Esophagus squamous epithelium (tissue), 5 donors: ENCODE measurements around the gene GPR183. TPM values are rescaled to one million over a fixed set of nuclear protein-coding genes. Genes with fewer than 3 reads are reported as not detected.

ENCODE experiments used
- DNase-seq: peaks from one replicate; lab custom pipeline; 2025; lab: John Stamatoyannopoulos, UW
- H3K27ac ChIP-seq, 4 donors: fragments of 200-600 bp; sonication (generic); one replicate each; pipeline ENCODE4 v1.5.1; 2016 to 2019; ENCODE audit warnings: mild to moderate bottlenecking in 1 of 4
- H3K27me3 ChIP-seq, 4 donors: fragments of 200-600 bp; sonication (generic); 1 replicate in 3 of 4; 2 replicates in 1 of 4; pipeline versions ENCODE4 v1.5.1 to v1.6.0; 2017 to 2021; ENCODE audit warnings: antibody characterized with exemption in 1 of 4
- H3K36me3 ChIP-seq, 3 donors: fragments of 200-600 bp; sonication (generic); one replicate each; pipeline ENCODE4 v1.5.1; 2016 to 2019
- H3K4me1 ChIP-seq, 3 donors: fragments of 200-600 bp; sonication (generic); one replicate each; pipeline ENCODE4 v1.5.1; 2017 to 2019
- H3K4me3 ChIP-seq, 4 donors: fragments of 200-600 bp; sonication (generic); 1 replicate in 3 of 4; 2 replicates in 1 of 4; pipeline ENCODE4 v1.5.1; 2016 to 2019; ENCODE audit warnings: mild to moderate bottlenecking in 2 of 4, moderate library complexity in 1 of 4
- H3K9me3 ChIP-seq, 3 donors: fragments of 200-600 bp; sonication (generic); one replicate each; pipeline ENCODE4 v1.5.1; 2016 to 2019
- CTCF ChIP-seq, 6 experiments: fragments of 450-650 bp in 4 of 6; fragments of 200-600 bp in 2 of 6; sonication (generic) in 2 of 6; IDR thresholded peaks; one replicate each; pipeline ENCODE4 v1.5.1; 2016 to 2019; ENCODE audit warnings: antibody characterized with exemption in 6 of 6, mild to moderate bottlenecking in 4 of 6, moderate library complexity in 4 of 6
- POLR2A ChIP-seq, 4 donors: fragments of 450-650 bp; IDR thresholded peaks; one replicate each; pipeline ENCODE4 v1.6.1; 2017; ENCODE audit warnings: antibody characterized with exemption in 4 of 4, mild to moderate bottlenecking in 4 of 4, moderate library complexity in 3 of 4
- WGBS, 2 donors: methylation state at CpG; one replicate each; pipeline ENCODE4 v1.1.5; 2018; 5-methylcytosine and 5-hydroxymethylcytosine counted together
- intact Hi-C: fragments of 100-400 bp; cut with DNase I; formaldehyde crosslinking; loops from one replicate; pipeline ENCODE4 v1.15.0; 2022
- total RNA-seq, 4 donors: library from RNA; depleted of rRNA; stranded (reverse); fragments of >200 nt; gene quantifications; one replicate each; pipeline ENCODE4 v1.1.0, GENCODE V29; 2016
- donor health status: DM: yes; HTN: yes; CAD: no.

GPR183 gene
- total RNA-seq, 4 donors from 2014 or later = 0.53 to 9.5 (median 3.2) TPM

DNA sequence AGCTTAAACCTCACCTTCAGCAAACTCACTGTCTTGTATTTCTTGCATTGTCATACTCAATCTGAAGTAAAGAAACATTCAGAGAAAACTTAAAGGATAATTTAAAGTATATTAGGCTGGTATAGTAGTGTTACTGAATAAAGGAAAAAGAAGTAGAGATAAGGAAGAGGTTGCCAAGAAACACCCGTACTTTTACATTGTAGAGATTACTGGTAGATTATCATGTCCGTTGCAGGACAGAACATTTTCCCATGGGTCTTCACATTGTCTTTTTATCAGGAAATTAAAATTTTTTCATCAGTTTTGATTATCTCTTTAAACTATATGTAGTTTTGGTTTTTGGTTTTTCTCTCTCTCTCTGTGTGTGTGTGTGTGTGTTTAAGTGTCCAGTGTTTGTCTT lies 19.9 kb upstream of the GPR183 start:
- H3K4me1 ChIP-seq = peaks cover 0 to 20% (median 7%) of the 10 kb centered on the region in 3 donors
- no peak overlapping the region for H3K27ac ChIP-seq
- 89 to 90% methylated on average over 2 of the region's 2 CpGs for WGBS, 2 donors
- no peaks in the 10 kb centered on the region for H3K9me3 ChIP-seq
- H3K36me3 ChIP-seq = peaks cover 0 to 59% (median 0%) of the 10 kb centered on the region in 3 donors
- H3K4me3 ChIP-seq = no peak overlapping the region
- TF ChIP-seq CTCF (IDR thresholded peaks at IDR 0.05) (no peak), POLR2A (IDR thresholded peaks at IDR 0.05) (no peak)
- intact Hi-C loops = no loop called here
- no peaks in the 10 kb centered on the region for H3K27me3 ChIP-seq
- DNase-seq = no peak

DNA sequence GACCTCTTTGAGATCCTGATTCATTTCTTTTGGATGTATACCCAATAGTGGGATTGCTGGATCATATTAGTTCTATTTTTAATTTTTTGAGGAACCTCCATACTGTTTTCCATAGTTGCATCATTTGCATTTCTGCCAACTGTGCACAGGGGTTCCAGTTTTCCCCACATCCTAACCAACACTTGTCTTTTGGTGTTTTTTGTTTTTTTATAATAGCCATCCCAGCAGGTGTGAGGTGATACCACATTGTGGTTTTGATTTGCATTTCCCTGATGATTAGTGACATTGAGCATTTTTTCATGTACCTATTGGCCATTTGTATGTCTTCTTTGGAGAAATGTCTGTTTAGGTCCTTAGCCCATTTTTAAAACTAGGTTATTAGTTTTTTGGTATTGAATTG lies 18.8 kb upstream of the GPR183 start:
- no peak for TF ChIP-seq CTCF (IDR thresholded peaks at IDR 0.05)
- no peak for TF ChIP-seq POLR2A (IDR thresholded peaks at IDR 0.05)
- H3K36me3 ChIP-seq = peaks cover 0 to 50% (median 0%) of the 10 kb centered on the region in 3 donors
- H3K27ac ChIP-seq = no peak overlapping the region
- no peak overlapping the region for H3K4me3 ChIP-seq
- intact Hi-C loops = no loop called here
- H3K4me1 ChIP-seq = peaks cover 8 to 31% (median 18%) of the 10 kb centered on the region in 3 donors
- no peaks in the 10 kb centered on the region for H3K27me3 ChIP-seq
- H3K9me3 ChIP-seq = no peaks in the 10 kb centered on the region
- DNase-seq = no peak

GRCh38 chr13:99323488-99323887 lies 16.3 kb upstream of the GPR183 start:
- no peak for DNase-seq
- TF ChIP-seq POLR2A (IDR thresholded peaks at IDR 0.05) (no peak), CTCF (IDR thresholded peaks at IDR 0.05) (no peak)
- no peaks in the 10 kb centered on the region for H3K27me3 ChIP-seq
- no peaks in the 10 kb centered on the region for H3K9me3 ChIP-seq
- H3K4me3 ChIP-seq = no peak overlapping the region
- peaks cover 13 to 41% (median 22%) of the 10 kb centered on the region in 3 donors for H3K4me1 ChIP-seq
- peaks cover 0 to 47% (median 0%) of the 10 kb centered on the region in 3 donors for H3K36me3 ChIP-seq
- intact Hi-C loops = no loop called here
- 36 to 72% methylated on average over 3 of the region's 3 CpGs for WGBS, 2 donors
- peak overlapping the region in 2 of 4 donors; percentile 58 to 68 for H3K27ac ChIP-seq

DNA sequence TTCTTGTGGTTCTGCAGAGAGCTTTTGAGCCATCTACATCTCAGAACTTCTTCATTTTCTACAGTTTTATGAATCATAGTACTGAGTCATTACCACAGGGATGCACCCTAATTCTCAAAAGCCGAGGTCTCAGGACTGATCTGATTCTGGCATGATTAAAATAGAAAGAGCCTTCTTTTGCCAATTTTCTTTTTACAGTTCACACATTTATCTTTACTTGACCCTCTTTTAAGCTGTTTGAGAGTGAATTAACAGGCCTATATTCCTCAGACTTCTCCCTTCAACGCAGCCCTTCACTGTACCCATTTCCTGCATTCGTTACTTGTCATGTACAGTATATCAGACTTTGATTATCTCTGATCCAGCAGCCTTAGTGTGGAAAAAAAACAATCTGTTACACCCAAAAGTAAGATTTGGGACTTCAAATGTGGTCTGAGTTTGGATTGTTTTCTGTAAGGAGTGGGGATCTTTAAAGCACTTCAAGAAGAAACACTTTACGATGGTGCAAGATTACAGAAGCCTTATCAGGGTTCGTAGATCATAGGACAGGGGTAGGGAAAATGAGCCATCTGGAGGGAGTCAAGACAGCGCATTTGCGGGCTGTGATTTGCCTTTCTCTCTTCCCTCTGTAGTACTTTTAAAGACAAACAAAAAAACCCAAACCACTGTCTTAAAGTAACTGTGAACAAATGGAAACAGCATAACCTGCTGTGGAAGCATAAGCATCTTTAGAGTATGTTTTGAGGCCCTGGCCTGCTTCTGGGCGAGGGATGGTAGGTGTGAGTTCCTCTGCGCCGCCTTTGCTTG lies 15.3 kb upstream of the GPR183 start:
- Histone ChIP-seq H3K4me1 (peaks cover 13 to 41% (median 22%) of the 10 kb centered on the region in 3 donors), H3K27ac (peak overlapping the region; percentile 13 to 68 (median 53)), H3K27me3 (no peaks in the 10 kb centered on the region), H3K36me3 (peaks cover 0 to 49% (median 0%) of the 10 kb centered on the region in 3 donors), H3K9me3 (no peaks in the 10 kb centered on the region), H3K4me3 (no peak overlapping the region)
- WGBS, 2 donors = 56 to 66% methylated on average over 10 of the region's 10 CpGs
- no peak for DNase-seq
- intact Hi-C loops = no loop called here
- no peak for TF ChIP-seq CTCF (IDR thresholded peaks at IDR 0.05)
- TF ChIP-seq POLR2A (IDR thresholded peaks at IDR 0.05) = no peak

GRCh38 chr13:99321709-99322108 lies 14.5 kb upstream of the GPR183 start:
- TF ChIP-seq POLR2A (IDR thresholded peaks at IDR 0.05) (no peak), CTCF (IDR thresholded peaks at IDR 0.05) (no peak)
- Histone ChIP-seq H3K36me3 (peaks cover 0 to 55% (median 0%) of the 10 kb centered on the region in 3 donors), H3K4me3 (no peak overlapping the region), H3K9me3 (no peaks in the 10 kb centered on the region), H3K4me1 (peaks cover 13 to 41% (median 22%) of the 10 kb centered on the region in 3 donors), H3K27ac (peak overlapping the region in 3 of 4 donors; percentile 24 to 68 (median 48)), H3K27me3 (no peaks in the 10 kb centered on the region)
- intact Hi-C loops = no loop called here
- DNase-seq = no peak
